ENCODE results near the gene NIN. TPM values are rescaled to one million over a fixed set of nuclear protein-coding genes. Genes with fewer than 3 reads are reported as not detected.
"Not testable (repeated sequence)": the region's sequence is repeated elsewhere in the genome, so short reads cannot be mapped to it uniquely, and the experiment has no call there.

Gene NIN
- polyA plus RNA-seq, 3 donors = 35.0 to 38.3 (median 35.4) TPM

DNA sequence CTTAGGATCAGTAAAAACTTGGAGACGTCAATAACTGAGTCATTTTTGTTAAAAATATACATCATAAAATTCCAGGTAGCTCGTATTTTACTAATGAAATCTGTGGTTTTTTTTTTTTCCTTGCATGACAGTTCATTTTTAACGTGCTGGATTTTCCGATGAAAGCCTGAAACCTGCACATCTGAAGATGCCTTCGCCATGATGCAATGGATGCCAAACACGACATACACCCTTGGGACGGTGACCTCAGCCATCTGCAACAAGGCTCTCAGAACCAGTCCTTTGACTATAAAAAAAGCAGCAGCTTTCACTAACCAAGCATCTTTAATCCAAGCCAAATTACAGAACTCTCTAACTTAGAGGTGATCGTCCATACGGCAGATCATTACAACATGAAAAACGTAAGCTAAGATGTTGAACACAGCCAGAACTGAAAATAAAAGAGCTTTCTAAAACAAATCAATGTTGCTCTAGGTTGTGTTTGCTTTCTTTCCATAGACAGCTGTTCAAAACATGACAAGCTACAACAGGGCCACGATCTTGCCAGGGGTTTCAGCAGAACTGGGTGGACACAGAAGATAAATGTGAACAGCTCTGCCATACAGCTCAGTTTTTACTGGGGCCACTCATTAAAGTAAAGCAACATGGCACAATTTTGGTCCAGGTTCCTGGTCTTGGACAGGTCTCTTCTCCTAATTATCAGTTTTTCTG is 7.8 kb downstream of the NIN start:
- DNase-seq (ENCODE audit: extremely low read depth in 1 of 11, low read depth in 9 of 11, low spot score in 4 of 11) = no peak

DNA sequence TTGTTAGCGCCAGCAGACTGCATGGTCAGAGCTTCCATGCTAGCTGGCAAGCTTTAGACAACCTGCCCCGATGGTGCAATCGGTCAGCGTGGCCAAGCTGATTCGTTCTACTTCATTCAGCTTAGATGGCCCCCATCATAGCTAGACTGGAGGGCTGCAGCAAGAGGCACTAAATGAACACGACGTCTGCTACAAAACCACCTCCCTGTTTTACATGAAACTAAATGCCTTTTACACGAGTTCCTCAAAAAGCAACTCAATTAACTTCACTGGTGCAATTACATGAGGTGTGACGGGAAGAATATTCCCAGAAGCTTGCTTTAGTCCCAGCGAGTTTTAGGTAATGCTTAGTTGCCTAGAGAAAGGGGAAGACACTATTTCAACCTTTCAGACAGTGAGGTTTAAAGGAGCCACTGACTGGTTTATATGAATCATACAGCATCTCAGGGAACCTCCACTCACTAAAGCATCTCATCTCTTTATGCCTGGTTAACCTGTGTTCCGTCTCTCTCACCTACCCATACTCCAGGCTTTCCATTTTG is 8.4 kb downstream of the NIN start:
- DNase-seq (ENCODE audit: extremely low read depth in 1 of 11, low read depth in 9 of 11, low spot score in 4 of 11) = no peak

DNA sequence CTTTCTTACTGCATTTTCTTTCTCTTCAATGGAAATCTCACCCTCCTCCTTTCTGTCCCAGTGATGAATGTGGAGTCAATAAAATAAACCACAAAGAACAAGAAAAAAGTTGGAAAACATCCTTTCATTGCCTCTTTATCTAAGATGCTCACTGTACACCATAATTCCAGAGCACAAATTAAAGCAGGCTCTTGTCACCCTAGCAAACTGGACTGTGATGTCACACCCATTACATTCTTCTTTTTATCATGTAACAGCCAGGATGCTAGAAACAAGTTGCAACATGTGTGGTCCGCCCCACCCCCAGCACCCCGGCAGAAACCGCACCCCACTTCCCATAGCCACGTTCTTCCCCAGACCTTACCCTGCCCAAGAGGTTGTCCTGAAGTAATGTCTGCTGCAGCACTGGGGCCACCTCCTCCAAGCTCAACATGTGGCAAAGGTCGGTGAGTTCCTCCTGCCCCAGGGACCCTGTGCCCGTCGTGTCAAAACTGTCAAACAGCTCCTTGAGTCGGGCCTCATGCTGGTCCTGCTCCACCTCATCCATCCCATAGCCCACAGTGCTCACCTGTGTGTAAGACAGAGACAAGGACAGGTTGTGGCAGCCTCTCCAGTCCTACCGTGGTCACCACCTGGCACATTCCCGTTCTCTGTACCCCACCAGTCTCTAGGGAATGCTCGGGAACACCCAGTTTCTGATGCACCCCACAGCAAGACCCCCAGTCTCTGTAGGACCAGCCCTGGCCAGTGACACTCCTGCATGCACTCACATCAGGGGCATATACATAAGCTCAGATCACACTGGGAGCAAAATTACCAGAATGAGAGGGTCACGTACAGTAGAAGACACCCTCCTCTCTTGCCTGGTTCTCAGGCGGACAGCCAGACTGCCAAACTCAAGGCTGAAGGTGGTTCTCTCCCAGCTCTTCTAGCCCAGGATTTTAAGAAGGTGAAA is 9.2 kb downstream of the NIN start:
- no peak for DNase-seq (ENCODE audit: extremely low read depth in 1 of 11, low read depth in 9 of 11, low spot score in 4 of 11)

DNA sequence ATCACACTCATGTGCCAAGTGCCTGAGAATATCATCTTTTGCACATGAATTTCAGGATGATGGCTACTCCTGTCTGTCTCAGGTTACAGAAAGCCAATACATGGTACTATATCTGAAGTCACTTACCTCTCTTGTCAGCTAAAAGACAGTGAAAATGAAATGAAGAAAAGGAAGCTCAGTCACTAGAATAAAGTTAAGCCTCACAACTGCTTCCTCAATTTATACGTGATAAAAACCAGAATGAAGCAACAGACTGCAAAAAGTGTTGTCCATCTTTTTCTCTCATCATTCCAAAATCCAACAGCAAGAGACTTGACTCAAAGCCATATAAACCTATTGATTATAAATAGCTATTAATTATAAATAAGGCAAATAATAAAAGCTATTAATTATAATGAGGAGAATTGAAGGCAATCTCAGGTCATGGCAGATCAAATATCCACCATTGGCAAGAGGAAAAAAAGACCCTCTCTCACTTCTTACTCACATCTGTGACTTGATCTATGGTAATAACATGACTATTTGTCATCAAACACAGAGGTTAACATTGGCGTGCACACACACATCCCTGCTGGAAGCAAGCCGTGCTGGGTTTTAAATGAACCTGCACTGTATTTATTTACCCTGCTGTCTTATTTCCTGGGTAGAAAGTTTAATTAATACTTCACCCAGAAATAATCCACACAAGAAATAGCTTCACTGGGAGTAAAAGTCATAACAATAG is 10.0 kb downstream of the NIN start:
- no peak for DNase-seq (ENCODE audit: extremely low read depth in 1 of 11, low read depth in 9 of 11, low spot score in 4 of 11)

DNA sequence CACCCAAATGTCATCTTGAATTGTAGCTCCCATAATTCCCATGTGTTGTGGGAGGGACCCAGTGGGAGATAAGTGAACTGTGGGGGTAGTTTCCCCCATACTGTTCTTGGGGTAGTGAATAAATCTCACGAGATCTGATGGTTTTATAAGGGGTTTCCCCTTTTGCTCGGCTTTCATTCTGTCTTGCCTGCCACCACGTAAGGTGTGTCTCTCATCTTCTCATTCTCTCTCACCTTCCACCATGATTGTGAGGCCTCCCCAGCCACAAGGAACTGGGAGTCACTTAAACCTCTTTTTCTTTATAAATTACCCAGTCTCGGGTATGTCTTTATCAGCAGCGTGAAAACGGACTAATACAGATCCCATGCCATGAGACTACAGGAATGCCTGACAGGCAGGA is 11.7 kb downstream of the NIN start:
- DNase-seq (ENCODE audit: extremely low read depth in 1 of 11, low read depth in 9 of 11, low spot score in 4 of 11) = not testable (repeated sequence)

DNA sequence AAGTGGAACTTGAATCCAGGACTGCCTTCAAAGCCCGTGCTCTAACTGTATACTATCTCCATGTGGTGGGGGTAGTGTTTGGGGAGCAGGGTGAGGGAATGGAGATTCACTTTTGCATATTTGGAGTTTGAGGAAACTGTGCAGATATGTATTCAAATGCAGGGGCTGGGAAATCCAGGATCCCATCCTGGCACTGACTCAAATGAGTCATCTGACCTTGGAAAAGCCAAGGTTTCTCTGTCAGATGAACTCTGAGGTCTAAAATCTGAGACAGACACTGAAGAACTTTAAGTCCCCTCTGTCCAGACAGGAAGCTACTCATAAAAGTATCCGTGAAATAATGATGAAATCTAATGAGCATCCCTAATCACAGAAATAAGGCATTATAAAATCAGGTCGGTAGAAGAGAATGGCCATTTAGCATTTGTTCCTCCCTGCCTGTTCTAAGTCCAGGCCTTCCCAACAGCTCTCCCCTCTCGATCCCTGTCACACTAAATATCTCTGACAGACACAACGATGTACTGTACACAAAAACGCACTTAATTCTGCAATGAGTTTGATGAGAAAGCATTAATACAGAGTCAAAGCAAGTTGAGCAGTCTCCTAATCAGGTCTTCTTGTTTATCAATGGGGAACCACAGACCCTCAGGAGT is 14.4 kb downstream of the NIN start:
- no peak for DNase-seq (ENCODE audit: extremely low read depth in 1 of 11, low read depth in 9 of 11, low spot score in 4 of 11)

DNA sequence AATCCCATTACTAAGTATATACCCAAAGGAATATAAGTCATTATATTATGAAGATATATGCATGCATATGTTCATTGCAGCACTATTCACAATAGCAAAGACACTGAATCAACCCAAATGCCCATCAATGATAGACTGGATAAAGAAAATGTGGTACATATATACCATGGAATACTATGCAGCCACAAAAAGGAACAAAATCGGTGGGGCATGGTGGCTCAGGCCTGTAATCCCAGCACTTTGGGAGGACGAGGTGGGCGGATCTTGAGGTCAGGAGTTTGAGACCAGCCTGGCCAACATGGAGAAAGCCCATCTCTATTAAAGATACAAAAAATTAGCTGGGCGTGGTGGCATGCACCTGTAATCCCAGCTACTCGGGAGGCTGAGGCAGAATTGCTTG is 15.4 kb downstream of the NIN start:
- DNase-seq (ENCODE audit: extremely low read depth in 1 of 11, low read depth in 9 of 11, low spot score in 4 of 11) = not testable (repeated sequence)

DNA sequence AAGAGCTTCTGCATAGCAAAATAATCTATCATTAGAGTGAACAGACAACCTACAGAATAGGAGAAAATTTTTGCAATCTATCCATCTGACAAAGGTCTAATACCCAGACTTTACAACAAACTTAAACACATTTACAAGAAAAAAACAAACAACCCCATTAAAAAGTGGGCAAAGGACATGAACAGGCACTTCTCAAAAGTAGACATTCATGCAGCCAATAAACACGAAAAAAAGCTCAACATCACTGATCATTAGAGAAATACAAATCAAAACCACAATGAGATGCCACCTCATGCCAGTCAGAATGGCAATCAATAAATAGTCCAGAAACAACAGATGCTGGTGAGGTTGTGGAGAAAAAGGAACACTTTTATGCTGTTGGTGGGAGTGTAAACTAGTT is 15.9 kb downstream of the NIN start:
- not testable (repeated sequence) for DNase-seq (ENCODE audit: extremely low read depth in 1 of 11, low read depth in 9 of 11, low spot score in 4 of 11)

DNA sequence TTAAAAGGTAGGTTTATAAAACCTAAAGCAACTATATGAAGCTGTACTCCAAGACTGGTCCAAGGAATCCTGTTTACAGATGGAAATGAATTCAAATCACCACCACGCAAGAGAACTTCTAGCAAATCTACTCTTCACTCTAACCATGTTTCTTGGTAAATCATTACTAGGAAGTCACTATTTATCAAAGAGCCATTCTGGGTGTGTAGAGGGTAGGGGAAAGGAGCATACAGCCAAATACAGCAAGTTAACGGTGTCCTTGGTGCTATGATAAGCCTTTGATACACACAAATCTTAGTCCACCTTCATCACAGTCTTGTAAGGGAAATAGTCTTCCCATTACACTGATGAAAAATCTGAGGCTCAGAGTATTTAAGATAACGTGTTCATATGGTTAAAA is 16.8 kb downstream of the NIN start:
- DNase-seq (ENCODE audit: extremely low read depth in 1 of 11, low read depth in 9 of 11, low spot score in 4 of 11) = no peak

DNA sequence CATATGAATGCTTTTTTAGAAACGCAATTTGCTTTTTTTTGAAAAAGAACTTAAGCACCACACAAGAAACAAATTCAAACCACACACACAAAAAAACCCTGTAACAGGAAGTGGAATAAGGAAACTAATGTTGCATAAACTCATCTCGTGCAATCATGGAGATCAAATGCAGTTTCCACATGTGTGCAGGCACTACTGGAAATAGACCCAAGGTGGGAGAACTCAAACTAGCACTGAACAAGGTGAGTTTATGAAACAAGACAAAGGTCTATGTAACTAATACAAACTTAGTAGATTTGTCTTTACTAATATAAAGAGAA is 17.5 kb downstream of the NIN start:
- no peak for DNase-seq (ENCODE audit: extremely low read depth in 1 of 11, low read depth in 9 of 11, low spot score in 4 of 11)

DNA sequence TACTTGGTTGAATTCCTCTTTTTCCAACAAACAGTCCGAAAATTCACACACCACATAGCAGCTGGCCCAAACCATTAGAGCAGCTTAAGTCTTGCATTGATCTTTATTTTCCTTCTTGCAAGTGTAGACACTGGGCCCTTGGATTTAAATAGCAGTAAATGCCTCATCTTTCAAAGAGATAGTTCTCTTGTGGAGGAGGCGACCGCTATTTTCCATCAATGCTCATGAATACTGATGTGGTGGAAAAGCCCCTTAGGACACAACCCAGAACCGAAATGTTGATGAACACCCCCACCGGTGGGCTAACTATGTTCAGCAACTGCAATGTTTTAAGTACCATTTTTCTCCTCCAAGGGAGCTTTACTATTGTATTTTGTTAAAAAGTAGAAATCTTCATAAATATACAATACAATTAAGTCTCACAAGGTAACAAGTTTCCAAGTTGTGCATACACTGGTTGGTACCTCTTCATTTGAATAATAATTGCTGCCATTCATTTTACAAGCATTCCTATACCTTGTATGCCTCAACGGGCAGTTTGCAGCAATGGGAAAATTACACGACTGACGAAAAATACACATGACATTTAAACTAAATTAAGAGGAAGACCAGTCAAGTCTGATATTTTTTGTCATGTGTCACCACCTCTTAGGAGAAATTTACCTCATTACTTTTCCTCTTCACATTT is 18.0 kb downstream of the NIN start:
- no peak for DNase-seq (ENCODE audit: extremely low read depth in 1 of 11, low read depth in 9 of 11, low spot score in 4 of 11)

DNA sequence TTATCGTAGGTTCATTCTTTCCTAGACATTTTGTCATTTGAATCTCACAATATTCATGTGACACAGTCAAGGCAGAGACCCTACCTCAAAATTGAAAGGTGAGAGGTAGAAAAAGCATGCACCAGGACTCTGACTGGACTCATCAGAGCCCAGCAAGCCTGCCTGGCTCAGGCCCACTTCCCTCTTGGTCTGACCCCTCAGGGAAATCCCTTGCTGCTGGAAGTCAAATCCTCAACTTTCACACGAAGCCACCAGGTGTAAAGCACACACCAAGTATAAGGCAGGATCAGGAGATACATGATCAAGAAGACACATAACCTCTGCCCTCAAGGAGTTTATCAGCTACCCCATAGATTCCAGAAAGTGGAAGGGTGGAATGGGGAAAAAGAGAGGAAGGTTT is 18.8 kb downstream of the NIN start:
- no peak for DNase-seq (ENCODE audit: extremely low read depth in 1 of 11, low read depth in 9 of 11, low spot score in 4 of 11)

DNA sequence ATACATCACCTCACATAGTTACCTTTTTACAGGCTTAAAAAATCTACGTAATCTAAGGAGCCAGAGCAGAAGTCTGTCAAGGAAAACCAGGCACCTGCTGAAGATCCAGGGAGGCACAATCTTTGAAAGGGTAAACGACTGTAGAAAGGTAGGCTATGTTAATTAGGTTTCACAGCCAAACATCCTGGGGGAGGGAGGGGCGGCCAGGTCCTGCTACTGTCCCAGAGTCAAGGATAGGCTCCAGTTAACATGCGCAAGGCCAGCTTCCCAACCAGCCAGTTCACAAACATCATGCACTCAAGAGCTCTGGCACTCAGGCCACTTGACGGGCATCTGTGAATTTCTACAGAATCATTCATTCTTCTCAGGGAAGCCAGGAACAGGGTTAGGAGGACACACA is 22.9 kb downstream of the NIN start:
- no peak for DNase-seq (ENCODE audit: extremely low read depth in 1 of 11, low read depth in 9 of 11, low spot score in 4 of 11)

DNA sequence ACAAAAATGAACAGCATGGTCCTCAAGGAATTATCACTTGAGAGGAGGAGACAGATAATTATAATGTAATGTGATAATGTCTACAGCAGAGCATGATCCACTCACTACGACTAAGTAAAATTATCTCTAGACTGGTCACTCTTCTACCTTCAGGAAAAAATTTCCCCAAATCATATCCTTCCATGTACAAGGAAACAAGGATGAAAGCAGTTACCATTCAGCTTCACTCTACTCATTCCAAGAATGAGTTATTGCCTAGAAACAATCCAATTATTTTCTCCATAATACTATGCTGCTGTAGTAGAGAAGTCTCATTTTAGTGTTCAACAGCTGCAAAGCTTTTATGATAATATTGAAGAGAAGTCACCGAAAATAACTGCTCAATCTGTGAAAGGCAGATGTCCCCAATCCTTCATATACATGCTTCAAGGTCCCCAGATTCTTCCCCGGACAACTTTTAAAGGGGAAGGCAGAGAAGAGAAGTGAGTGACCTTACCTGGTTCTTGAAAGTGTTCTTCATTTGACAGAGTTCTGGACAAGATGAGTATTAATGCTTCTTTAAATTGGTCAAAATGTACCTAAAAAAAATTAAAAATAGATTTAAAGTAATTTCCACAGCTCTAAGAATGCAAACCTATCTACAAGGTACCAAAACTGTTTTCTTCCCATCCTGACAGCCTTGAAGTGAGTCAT is 24.6 kb downstream of the NIN start:
- no peak for DNase-seq (ENCODE audit: extremely low read depth in 1 of 11, low read depth in 9 of 11, low spot score in 4 of 11)

DNA sequence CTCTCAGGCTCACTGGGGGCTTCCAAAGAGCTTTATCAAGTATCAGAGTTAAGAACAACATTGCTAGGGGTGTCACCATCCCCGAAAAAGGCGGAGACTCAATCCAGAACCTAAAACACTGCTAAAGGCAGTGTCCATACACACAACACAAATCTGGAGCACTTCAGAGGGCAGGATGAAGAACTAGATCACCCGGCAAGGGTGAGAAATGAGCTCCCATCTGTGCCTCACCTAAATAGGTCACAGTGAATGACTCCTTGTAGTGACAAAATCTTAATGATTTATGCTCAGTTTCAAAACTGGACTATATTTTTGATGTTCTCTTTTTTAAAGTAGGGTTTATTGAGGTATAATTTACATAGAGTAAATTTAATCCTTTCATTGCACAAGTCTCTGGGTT is 25.6 kb downstream of the NIN start:
- no peak for DNase-seq (ENCODE audit: extremely low read depth in 1 of 11, low read depth in 9 of 11, low spot score in 4 of 11)

DNA sequence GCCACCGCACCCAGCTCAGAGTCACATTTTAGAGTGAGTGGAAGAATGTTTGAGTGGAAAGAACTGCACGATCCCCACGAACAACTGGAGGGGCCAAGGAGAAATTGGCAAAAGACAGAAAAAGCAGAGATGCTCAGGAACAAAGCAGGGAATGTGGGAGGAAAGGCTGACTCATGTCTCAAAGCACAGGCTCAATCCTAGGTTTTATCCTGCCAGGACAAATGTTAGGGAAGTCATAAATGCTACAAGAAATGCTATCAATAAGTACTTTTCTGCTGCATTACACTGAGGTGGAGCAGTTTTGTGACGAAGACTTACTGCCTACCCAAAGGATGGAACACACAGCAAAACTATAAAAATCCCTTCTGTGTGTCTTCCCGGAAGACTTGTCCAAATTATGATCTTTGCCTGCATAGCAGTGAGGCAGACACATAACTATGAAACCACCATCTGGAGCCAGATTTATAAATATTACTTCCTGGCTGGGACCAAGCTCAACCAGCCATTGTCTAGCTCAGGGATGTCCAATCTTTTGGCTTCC is 26.7 kb downstream of the NIN start:
- no peak for DNase-seq (ENCODE audit: extremely low read depth in 1 of 11, low read depth in 9 of 11, low spot score in 4 of 11)

DNA sequence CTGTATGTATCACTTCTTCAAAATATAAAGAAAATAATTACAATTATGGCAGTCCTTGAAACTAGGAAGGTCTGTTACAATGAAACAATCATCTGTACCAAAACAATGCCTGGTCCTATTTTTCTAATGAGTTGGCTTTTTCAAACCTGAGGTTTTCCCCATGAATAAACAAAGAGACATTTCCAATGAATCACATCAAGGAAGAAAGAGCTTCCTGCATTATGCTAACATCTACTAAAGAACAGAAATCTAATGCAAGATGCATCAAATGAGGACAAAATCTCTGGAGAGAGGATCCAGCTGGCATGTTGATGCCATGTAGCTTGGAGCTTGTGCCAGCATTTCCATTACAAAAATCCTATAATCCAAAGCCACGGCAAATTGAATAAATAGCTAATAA is 29.3 kb downstream of the NIN start:
- DNase-seq (ENCODE audit: extremely low read depth in 1 of 11, low read depth in 9 of 11, low spot score in 4 of 11) = no peak

DNA sequence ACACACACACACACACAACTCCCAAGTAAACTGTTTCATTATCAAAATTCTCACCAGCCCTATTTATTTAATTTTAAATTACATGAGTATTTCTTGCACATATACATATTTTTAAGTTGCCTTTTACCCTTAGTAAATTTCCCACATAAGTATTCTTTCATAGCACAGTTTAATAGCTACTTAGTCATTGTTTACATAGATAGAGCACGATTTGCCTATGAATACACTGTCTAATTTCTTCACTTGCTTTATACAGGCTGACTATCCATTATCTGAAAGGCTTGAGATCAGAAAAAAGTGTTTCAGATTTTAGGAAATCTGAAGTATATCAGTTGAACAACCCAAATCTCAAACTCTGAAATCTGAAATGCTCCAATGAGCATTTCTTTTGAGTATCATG is 30.9 kb downstream of the NIN start:
- DNase-seq (ENCODE audit: extremely low read depth in 1 of 11, low read depth in 9 of 11, low spot score in 4 of 11) = no peak
